NCI-H82 treated with DMSO at 0.1 percent for 48 hours (cell line): ENCODE measurements around the gene MORC3.
"Not testable (repeated sequence)": the region's sequence is repeated elsewhere in the genome, so short reads cannot be mapped to it uniquely, and the experiment has no call there.

ENCODE experiments used
- DNase-seq: peaks from one replicate; lab custom pipeline; 2025; ENCODE audit not compliant: unreplicated experiment; lab: John Stamatoyannopoulos, UW

MORC3 gene

GRCh38 chr21:36319767-36320420 is at the start of gene MORC3:
Gene MORC3, plus strand, starts transcription at chr21:36320197. Its CDS starts 68 bp downstream, at chr21:36320265.
- DNase-seq = peak; percentile 96

- DNase-seq = not testable (repeated sequence)
Measured at GRCh38 chr21:36270786-36271695, 49.0 kb upstream of the MORC3 start.

- DNase-seq = no peak
Measured at GRCh38 chr21:36274128-36274527, 45.9 kb upstream of the MORC3 start.

- no peak for DNase-seq
Measured at GRCh38 chr21:36282568-36283230, 37.3 kb upstream of the MORC3 start.

GRCh38 chr21:36283231-36283622 is 36.8 kb upstream of the MORC3 start:
- DNase-seq = not testable (repeated sequence)

- DNase-seq = no peak
Measured at GRCh38 chr21:36288651-36289243, 31.2 kb upstream of the MORC3 start.

GRCh38 chr21:36291509-36291908 is 28.5 kb upstream of the MORC3 start:
- no peak for DNase-seq

- no peak for DNase-seq
Measured at GRCh38 chr21:36297406-36297937, 22.5 kb upstream of the MORC3 start.

- DNase-seq = no peak
Measured at GRCh38 chr21:36297938-36298572, 21.9 kb upstream of the MORC3 start.

GRCh38 chr21:36306872-36307534 is 13.0 kb upstream of the MORC3 start:
- no peak for DNase-seq

- no peak for DNase-seq
Measured at GRCh38 chr21:36310016-36310415, 10.0 kb upstream of the MORC3 start.

GRCh38 chr21:36313446-36313845 is 6.6 kb upstream of the MORC3 start:
- DNase-seq = not testable (repeated sequence)

GRCh38 chr21:36316045-36316444 is 4.0 kb upstream of the MORC3 start:
- not testable (repeated sequence) for DNase-seq

GRCh38 chr21:36316872-36317484 is 3.0 kb upstream of the MORC3 start:
- no peak for DNase-seq

GRCh38 chr21:36319406-36319766 is 611 bp upstream of the MORC3 start:
- DNase-seq = not testable (repeated sequence)

- DNase-seq = peak; percentile 32
Measured at GRCh38 chr21:36320421-36321324, 676 bp downstream of the MORC3 start.

- DNase-seq = no peak
Measured at GRCh38 chr21:36321325-36322082, 1.5 kb downstream of the MORC3 start.

GRCh38 chr21:36322083-36322424 is 2.1 kb downstream of the MORC3 start:
- no peak for DNase-seq
